Activated T-cell treated with anti-CD3 and anti-CD28 coated beads for 24 hours (primary cell): ENCODE measurements around the gene MIA.
"Not testable (repeated sequence)": the region's sequence is repeated elsewhere in the genome, so short reads cannot be mapped to it uniquely, and the experiment has no call there.

Experiments used
- DNase-seq: peaks from one replicate; pipeline ENCODE4 v3.0.0-alpha.2; 2020; ENCODE audit warnings: low read depth

MIA gene

GRCh38 chr19:40774916-40775631 is at the start of gene MIA:
MIA (plus strand) TSS chr19:40775521; CDS start chr19:40775543, 22 bp downstream.
- DNase-seq: no peak

- DNase-seq: no peak
Measured at GRCh38 chr19:40726279-40726678, 49.0 kb upstream of the MIA start.

- DNase-seq: not testable (repeated sequence)
Measured at GRCh38 chr19:40730065-40730464, 45.3 kb upstream of the MIA start.

- not testable (repeated sequence) for DNase-seq
Measured at GRCh38 chr19:40732304-40732703, 43.0 kb upstream of the MIA start.

GRCh38 chr19:40733149-40733548 is 42.2 kb upstream of the MIA start:
- DNase-seq: no peak

GRCh38 chr19:40735013-40735771 is 40.1 kb upstream of the MIA start:
- no peak for DNase-seq

- DNase-seq: no peak
Measured at GRCh38 chr19:40736661-40737060, 38.7 kb upstream of the MIA start.

- no peak for DNase-seq
Measured at GRCh38 chr19:40737102-40737644, 38.1 kb upstream of the MIA start.

- DNase-seq: no peak
Measured at GRCh38 chr19:40739030-40739839, 36.1 kb upstream of the MIA start.

GRCh38 chr19:40739871-40740703 is 35.2 kb upstream of the MIA start:
- no peak for DNase-seq

- DNase-seq: no peak
Measured at GRCh38 chr19:40740747-40741146, 34.6 kb upstream of the MIA start.

- no peak for DNase-seq
Measured at GRCh38 chr19:40741527-40742390, 33.6 kb upstream of the MIA start.

- no peak for DNase-seq
Measured at GRCh38 chr19:40742477-40742876, 32.8 kb upstream of the MIA start.

GRCh38 chr19:40742886-40743285 is 32.4 kb upstream of the MIA start:
- DNase-seq: no peak

- no peak for DNase-seq
Measured at GRCh38 chr19:40743926-40744325, 31.4 kb upstream of the MIA start.

GRCh38 chr19:40744554-40745401 is 30.5 kb upstream of the MIA start:
- DNase-seq: no peak

- no peak for DNase-seq
Measured at GRCh38 chr19:40745402-40745780, 29.9 kb upstream of the MIA start.

GRCh38 chr19:40747536-40747935 is 27.8 kb upstream of the MIA start:
- no peak for DNase-seq

- peak; percentile 99 for DNase-seq
Measured at GRCh38 chr19:40750058-40750873, 25.1 kb upstream of the MIA start, which contains the start of gene ACTMAP. ACTMAP (minus strand) TSS chr19:40750477; CDS start chr19:40749803, 674 bp downstream.
